ENCODE measurements around the gene CYB561.

The CYB561 gene

DNA sequence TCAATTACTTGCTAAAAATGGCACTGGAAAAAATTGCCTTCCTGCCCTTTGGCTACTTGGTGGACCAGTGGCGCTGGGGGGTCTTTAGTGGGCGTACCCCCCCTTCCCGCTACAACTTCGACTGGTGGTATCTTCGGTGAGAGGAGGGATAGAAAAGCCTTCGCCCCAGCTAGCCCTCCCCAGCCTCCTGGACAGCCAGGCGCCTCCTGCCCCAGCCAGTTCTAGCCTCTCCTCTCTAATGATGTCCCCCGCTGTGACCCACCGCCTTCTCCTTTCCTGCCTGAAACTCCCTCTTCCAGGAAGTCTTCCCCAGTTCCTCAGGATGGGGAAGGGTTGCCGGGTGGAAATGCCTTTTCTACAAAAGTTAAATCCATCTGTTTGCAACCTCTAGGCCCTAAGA, 36.9 kb upstream of the CYB561 start:
- TF ChIP-seq, protein P1, sequence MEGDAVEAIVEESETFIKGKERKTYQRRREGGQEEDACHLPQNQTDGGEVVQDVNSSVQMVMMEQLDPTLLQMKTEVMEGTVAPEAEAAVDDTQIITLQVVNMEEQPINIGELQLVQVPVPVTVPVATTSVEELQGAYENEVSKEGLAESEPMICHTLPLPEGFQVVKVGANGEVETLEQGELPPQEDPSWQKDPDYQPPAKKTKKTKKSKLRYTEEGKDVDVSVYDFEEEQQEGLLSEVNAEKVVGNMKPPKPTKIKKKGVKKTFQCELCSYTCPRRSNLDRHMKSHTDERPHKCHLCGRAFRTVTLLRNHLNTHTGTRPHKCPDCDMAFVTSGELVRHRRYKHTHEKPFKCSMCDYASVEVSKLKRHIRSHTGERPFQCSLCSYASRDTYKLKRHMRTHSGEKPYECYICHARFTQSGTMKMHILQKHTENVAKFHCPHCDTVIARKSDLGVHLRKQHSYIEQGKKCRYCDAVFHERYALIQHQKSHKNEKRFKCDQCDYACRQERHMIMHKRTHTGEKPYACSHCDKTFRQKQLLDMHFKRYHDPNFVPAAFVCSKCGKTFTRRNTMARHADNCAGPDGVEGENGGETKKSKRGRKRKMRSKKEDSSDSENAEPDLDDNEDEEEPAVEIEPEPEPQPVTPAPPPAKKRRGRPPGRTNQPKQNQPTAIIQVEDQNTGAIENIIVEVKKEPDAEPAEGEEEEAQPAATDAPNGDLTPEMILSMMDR (IDR thresholded peaks at IDR 0.05) = no peak
- TF ChIP-seq ZFX (IDR thresholded peaks at IDR 0.05; ENCODE audit: borderline replicate concordance) = no peak

DNA sequence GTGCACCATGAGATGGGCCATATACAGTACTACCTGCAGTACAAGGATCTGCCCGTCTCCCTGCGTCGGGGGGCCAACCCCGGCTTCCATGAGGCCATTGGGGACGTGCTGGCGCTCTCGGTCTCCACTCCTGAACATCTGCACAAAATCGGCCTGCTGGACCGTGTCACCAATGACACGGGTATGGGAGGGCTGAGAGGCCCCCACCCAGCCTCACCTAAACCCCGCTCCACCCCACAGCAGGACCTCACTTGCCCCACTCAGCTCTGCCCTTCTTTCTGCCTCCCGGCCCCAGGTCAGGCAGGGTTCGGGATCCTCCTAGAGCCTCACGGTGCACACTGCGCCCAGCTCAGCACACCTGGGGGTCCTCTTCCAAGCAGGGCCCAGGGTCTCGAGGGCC, 36.4 kb upstream of the CYB561 start:
- TF ChIP-seq ZFX (IDR thresholded peaks at IDR 0.05; ENCODE audit: borderline replicate concordance) = no peak
- TF ChIP-seq, protein P1 (IDR thresholded peaks at IDR 0.05) = no peak
- no peak overlapping the region for H3K27ac ChIP-seq

More for the DNA sequence above, 36.9 kb upstream of the CYB561 start:
- no peak overlapping the region for H3K27ac ChIP-seq

DNA sequence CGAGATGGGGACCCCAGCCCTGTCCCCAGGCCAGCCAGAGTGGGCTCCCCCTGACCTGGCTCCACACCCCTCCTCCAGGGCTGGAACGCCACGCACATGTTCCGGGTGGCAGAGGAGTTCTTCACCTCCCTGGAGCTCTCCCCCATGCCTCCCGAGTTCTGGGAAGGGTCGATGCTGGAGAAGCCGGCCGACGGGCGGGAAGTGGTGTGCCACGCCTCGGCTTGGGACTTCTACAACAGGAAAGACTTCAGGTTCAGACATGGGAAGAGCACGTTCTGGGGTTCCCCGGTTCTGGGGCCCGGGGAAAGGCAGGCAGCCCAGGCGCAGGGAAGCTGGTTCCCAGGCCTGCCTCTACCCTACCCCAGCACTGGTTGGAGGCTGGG, 35.4 kb upstream of the CYB561 start:
- TF ChIP-seq ZFX (IDR thresholded peaks at IDR 0.05; ENCODE audit: borderline replicate concordance) = no peak
- TF ChIP-seq, protein P1 (IDR thresholded peaks at IDR 0.05) = no peak
- no peak overlapping the region for H3K27ac ChIP-seq

DNA sequence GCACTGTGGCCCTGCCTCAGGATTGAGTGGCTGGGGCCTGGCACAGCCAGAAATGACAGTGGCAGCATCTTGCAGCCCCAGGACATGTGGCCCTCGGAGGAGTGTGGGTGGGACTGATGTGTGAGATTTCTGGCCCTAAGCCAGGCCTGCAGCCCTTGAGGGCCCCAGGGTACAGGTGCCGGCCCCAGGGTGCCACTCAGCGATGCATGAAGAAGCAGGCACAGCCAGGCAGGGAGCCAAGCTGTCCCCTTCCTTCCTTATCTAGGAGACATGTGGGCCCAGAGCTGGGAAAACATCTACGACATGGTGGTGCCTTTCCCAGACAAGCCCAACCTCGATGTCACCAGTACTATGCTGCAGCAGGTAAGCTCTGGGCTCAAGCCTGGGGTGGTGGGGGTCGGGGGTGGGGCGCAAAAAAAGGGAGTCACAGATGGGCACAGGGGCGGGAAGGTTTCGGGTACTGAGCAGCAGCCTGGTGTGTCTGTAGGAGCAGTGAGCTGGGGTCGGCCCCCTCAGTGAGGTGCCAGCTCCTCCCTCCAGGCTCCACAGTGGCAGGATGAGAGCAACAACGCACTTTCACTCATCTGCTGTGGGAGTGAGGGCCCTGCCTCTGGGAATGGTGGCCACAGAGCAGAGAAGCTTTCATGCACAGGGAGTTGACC, 34.9 kb upstream of the CYB561 start:
- no peak overlapping the region for H3K27ac ChIP-seq
- TF ChIP-seq, protein P1 (IDR thresholded peaks at IDR 0.05) = no peak
- TF ChIP-seq ZFX (IDR thresholded peaks at IDR 0.05; ENCODE audit: borderline replicate concordance) = no peak

DNA sequence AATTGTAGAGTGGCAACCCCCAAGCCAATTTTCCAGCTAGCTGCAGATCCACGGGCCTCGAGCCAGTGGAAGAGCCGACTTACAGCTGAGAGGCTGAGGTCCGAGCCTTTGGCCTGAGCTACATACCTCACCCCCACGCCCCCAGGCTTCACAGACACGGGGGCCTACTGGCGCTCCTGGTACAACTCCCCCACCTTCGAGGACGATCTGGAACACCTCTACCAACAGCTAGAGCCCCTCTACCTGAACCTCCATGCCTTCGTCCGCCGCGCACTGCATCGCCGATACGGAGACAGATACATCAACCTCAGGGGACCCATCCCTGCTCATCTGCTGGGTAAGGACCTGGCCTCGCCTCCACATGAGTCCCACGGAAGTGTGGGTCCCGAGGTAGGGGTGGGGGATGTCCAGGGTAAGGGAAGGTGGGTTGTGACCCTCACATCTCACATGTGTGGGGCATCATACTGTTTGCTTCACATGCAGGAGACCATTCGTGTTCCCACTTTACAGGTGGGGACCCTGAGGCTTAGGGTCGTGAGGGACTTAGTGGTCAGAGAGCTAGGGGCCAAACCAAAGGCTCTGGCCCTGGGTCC, 34.2 kb upstream of the CYB561 start:
- H3K27ac ChIP-seq = no peak overlapping the region
- TF ChIP-seq ZFX (IDR thresholded peaks at IDR 0.05; ENCODE audit: borderline replicate concordance) = no peak
- TF ChIP-seq, protein P1 (IDR thresholded peaks at IDR 0.05) = no peak

DNA sequence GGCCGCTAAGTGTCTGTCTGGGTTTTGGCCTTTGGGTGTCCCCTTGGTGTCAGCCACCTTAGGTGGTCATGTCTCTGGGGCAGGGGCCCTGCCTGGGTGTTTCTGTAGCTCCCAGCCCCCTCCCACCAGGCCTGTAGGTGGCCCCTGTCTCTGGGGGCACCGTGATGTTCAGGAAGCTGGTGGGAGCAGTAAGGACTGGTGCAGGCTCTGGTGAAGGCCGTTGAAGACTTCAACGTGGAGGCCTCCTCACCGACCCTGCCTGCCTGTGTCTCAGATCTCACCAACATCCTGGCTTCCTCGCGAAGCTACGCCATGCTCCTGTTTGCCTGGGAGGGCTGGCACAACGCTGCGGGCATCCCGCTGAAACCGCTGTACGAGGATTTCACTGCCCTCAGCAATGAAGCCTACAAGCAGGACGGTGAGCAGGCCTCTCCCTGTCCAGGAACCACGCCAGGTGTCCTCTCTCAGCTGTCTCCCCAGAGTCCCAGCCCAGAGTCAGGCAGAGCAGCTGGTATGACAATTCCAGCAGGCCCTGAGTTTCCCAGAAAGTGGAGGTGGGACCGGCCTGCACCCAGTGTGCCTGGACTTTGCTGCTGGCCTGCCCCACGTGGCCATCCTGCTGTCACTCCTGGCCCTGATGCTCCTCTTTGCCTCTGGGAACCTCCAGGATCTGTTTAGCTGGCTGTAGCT, 33.5 kb upstream of the CYB561 start:
- H3K27ac ChIP-seq = no peak overlapping the region
- TF ChIP-seq, protein P1 (IDR thresholded peaks at IDR 0.05) = no peak
- TF ChIP-seq ZFX (IDR thresholded peaks at IDR 0.05; ENCODE audit: borderline replicate concordance) = no peak
